ENCODE data around the gene SUGP2. TPM values are rescaled to one million over a fixed set of nuclear protein-coding genes. Genes with fewer than 3 reads are reported as not detected.

The SUGP2 gene
- total RNA-seq, 2 experiments from 2014 or later = 104 to 112 TPM

DNA sequence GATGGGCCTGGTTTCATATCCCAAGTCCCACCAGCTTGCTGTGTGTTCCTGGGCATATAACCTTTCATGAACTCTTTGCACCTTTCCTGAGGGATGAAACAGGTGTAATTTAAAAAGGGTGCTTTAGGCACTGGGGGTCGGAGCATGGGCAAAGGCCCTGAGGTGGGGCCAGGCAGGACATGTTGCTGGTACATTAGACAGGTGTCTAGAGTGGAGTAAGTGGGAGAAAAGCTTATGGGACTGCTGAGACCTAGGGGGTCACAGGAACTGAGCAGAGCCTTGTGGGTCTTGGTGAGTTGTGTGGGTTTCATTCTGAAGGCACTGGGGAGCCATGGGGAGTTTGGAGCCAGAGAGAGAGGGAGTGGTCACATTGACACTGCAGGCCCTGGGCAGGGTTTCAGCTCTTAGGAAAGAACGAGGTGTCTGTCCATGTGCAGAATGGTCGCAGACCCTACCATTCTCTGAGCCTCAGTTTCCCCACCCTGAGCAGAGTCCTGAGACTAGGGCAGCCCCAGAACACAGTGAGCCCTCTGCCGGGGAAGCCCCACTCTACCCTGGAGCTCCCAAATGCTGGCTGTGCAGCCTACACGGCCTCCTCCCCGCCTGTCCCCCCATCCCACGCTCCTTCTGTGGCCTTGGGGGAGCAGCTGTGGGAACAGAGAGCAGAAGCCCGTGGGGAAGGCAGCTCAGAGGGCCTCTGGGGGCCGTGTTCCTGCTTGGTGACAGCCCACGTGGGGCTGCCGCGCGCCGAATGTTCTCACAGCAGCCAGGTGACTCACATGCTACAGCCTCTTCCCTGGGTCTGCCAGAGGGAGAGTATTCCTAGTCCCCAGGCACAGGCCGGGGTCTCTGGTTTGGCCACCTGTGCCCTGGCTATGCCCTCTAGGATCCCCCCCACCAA, 85.0 kb downstream of the SUGP2 start:
- ChIA-PET CTCF (no interaction called here), POLR2A (no interaction called here)
- no peaks in the 10 kb centered on the region for H3K4me1 Mint-ChIP-seq (ENCODE audit: low read depth)
- no peak overlapping the region for H3K4me3 Mint-ChIP-seq
- no peaks in the 10 kb centered on the region for H3K9me3 Mint-ChIP-seq
- TF ChIP-seq, protein P1, sequence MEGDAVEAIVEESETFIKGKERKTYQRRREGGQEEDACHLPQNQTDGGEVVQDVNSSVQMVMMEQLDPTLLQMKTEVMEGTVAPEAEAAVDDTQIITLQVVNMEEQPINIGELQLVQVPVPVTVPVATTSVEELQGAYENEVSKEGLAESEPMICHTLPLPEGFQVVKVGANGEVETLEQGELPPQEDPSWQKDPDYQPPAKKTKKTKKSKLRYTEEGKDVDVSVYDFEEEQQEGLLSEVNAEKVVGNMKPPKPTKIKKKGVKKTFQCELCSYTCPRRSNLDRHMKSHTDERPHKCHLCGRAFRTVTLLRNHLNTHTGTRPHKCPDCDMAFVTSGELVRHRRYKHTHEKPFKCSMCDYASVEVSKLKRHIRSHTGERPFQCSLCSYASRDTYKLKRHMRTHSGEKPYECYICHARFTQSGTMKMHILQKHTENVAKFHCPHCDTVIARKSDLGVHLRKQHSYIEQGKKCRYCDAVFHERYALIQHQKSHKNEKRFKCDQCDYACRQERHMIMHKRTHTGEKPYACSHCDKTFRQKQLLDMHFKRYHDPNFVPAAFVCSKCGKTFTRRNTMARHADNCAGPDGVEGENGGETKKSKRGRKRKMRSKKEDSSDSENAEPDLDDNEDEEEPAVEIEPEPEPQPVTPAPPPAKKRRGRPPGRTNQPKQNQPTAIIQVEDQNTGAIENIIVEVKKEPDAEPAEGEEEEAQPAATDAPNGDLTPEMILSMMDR (IDR thresholded peaks at IDR 0.05) = no peak
- H3K27ac Mint-ChIP-seq = no peak overlapping the region
- intact Hi-C loops (cut with micrococcal nuclease) = no loop called here
- no peaks in the 10 kb centered on the region for H3K27me3 Mint-ChIP-seq
- ATAC-seq (no peak), DNase-seq (no peak)
- H3K36me3 Mint-ChIP-seq (ENCODE audit: low read depth) = no peaks in the 10 kb centered on the region

DNA sequence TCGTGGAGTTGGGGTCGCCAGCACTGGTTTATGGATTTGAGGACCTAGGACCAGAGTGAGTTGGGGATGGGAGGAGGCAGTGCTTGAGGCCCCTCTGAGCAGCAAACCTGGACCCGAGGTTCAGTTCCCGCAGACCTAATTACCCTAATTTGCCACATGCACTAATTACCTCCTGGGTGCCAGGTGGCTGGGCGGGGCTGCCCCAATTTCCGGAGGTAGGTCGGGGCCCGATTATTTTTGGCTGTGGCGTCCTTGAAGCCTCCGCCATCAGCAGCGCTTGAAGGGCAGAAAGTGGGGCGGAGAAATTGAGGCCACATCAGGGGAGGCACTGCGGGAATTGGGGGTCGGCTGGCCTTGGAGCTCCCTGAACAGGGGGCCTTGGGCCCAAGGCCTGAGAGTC, 86.4 kb downstream of the SUGP2 start:
- ChIA-PET CTCF (no interaction called here), POLR2A (no interaction called here)
- Mint-ChIP-seq H3K9me3 (no peaks in the 10 kb centered on the region), H3K4me1 (ENCODE audit: low read depth) (no peaks in the 10 kb centered on the region), H3K27ac (no peak overlapping the region), H3K27me3 (peaks cover 7% of the 10 kb centered on the region), H3K36me3 (ENCODE audit: low read depth) (no peaks in the 10 kb centered on the region), H3K4me3 (no peak overlapping the region)
- intact Hi-C loops (cut with micrococcal nuclease) = no loop called here
- DNase-seq = no peak
- TF ChIP-seq, protein P1 (IDR thresholded peaks at IDR 0.05) = no peak
- no peak for ATAC-seq

DNA sequence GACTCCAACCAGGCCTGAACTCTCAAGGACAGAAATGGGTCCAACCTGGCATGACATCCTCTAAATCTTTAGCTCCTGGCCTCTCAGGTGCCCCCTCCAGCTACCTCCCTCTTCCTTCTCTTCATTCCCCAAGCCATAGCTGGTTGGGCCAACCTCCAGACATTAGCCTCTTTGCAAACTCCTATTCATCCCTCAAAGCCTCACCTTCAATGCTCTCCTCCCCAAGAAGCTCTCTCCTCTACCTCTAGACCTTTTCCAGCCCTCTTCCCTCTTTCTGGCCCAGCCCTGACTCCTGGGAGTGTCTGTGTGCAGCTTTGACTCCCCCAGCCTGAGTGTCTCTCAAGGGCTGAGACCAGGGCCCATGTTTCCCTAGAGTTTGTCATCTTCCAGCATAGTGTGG, 87.0 kb downstream of the SUGP2 start:
- DNase-seq (no peak), ATAC-seq (no peak)
- ChIA-PET CTCF (no interaction called here), POLR2A (no interaction called here)
- peaks cover 3% of the 10 kb centered on the region for H3K4me1 Mint-ChIP-seq (ENCODE audit: low read depth)
- intact Hi-C loops (cut with micrococcal nuclease) = no loop called here
- no peaks in the 10 kb centered on the region for H3K36me3 Mint-ChIP-seq (ENCODE audit: low read depth)
- TF ChIP-seq, protein P1 (IDR thresholded peaks at IDR 0.05) = no peak
- H3K27ac Mint-ChIP-seq = no peak overlapping the region
- peaks cover 13% of the 10 kb centered on the region for H3K27me3 Mint-ChIP-seq
- H3K9me3 Mint-ChIP-seq = no peaks in the 10 kb centered on the region
- H3K4me3 Mint-ChIP-seq = no peak overlapping the region

DNA sequence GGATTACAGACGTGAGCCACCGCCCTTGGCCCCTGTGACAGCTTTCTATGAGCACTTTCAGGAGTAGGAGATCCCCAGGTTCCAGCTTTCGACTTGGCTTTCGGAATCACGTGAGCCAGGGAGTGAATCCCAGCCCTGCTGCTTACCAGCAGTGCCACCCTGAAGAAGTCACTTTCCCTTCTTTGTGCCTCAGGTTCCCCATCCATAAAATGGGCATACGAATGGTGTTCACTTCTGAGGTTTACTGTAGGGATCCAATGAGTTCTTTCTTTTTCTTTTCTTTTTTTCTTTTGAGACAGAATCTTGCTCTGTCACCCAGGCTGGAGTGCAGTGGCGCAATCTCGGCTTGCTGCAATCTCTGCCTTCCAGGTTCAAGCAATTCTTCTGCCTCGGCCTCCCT, 88.0 kb downstream of the SUGP2 start:
- peaks cover 6% of the 10 kb centered on the region for H3K4me1 Mint-ChIP-seq (ENCODE audit: low read depth)
- no peak overlapping the region for H3K4me3 Mint-ChIP-seq
- DNase-seq (no peak), ATAC-seq (no peak)
- intact Hi-C loops (cut with micrococcal nuclease) = no loop called here
- H3K9me3 Mint-ChIP-seq = no peaks in the 10 kb centered on the region
- ChIA-PET CTCF (no interaction called here), POLR2A (interaction anchor here (1.6 kb wide), 1 partner anchor 21 kb away, joined by 3 read pairs; no protein-coding TSS in a partner anchor)
- H3K36me3 Mint-ChIP-seq (ENCODE audit: low read depth) = no peaks in the 10 kb centered on the region
- peaks cover 15% of the 10 kb centered on the region for H3K27me3 Mint-ChIP-seq
- TF ChIP-seq, protein P1 (IDR thresholded peaks at IDR 0.05) = no peak
- H3K27ac Mint-ChIP-seq = no peak overlapping the region

- peaks cover 7% of the 10 kb centered on the region for H3K4me1 Mint-ChIP-seq (ENCODE audit: low read depth)
These were observed 89.9 kb downstream of the SUGP2 start for GRCh38 chr19:18943465-18943864.

More at GRCh38 chr19:18943465-18943864, 89.9 kb downstream of the SUGP2 start:
- Mint-ChIP-seq H3K27me3 (peaks cover 25% of the 10 kb centered on the region), H3K36me3 (ENCODE audit: low read depth) (no peaks in the 10 kb centered on the region), H3K4me3 (no peak overlapping the region), H3K27ac (no peak overlapping the region), H3K9me3 (no peaks in the 10 kb centered on the region)
- POLR2A ChIA-PET = no interaction called here
- ATAC-seq = no peak
- DNase-seq = no peak
- CTCF ChIA-PET = no interaction called here
- intact Hi-C loops (cut with micrococcal nuclease) = no loop called here
- TF ChIP-seq, protein P1 (IDR thresholded peaks at IDR 0.05) = no peak
